Esophagus muscularis mucosa (tissue), 4 donors: ENCODE data around the gene PTPRN2.

Experiments used
- CTCF ChIP-seq, 3 experiments: fragments of 200-600 bp in 2 of 3; fragments of 450-650 bp in 1 of 3; sonication (generic) in 2 of 3; IDR thresholded peaks; one replicate each; pipeline ENCODE4 v1.5.1; 2017 to 2019; ENCODE audit warnings: antibody characterized with exemption in 3 of 3, mild to moderate bottlenecking in 2 of 3, moderate library complexity in 1 of 3
- EP300 ChIP-seq: sonication (generic); formaldehyde crosslinking; IDR thresholded peaks from one replicate; pipeline ENCODE4 v1.6.1; 2017; ENCODE audit warnings: antibody characterized with exemption
- POLR2A ChIP-seq: fragments of 450-650 bp; IDR thresholded peaks from one replicate; pipeline ENCODE4 v1.6.1; 2017; ENCODE audit warnings: antibody characterized with exemption, moderate library complexity, mild to moderate bottlenecking, low read depth

- no peak for TF ChIP-seq CTCF (IDR thresholded peaks at IDR 0.05)
- no peak for TF ChIP-seq POLR2A
- no peak for TF ChIP-seq EP300
These were observed 115.9 kb downstream of the PTPRN2 start for GRCh38 chr7:158471716-158472115.
